DMS153 treated with DMSO at 0.1 percent for 48 hours (cell line): ENCODE data around the gene C1GALT1.
"Not testable (repeated sequence)": the region's sequence is repeated elsewhere in the genome, so short reads cannot be mapped to it uniquely, and the experiment has no call there.

ENCODE experiments used
- DNase-seq: peaks from one replicate; lab custom pipeline; 2025; ENCODE audit not compliant: unreplicated experiment; lab: John Stamatoyannopoulos, UW

The C1GALT1 gene

DNA sequence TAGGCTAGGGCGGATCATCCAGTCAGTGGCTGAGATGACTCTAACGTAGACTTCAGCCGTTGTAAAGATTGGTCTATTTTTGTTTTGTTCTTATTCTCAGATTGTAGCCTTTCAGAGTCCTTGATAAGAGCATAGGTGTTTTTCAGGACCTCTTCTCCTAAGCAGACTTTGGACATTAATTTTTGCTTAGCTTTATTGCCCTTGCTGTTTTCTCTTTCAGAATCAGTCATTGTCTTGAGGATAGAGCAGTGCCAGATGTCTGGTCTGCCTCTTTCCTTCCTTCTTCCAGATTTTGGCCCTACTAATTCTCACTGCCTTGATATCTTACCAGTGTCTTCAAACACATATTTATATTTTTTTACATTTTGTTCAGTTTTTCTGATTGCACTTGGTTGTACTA is 49.5 kb downstream of the C1GALT1 start:
- no peak for DNase-seq

DNA sequence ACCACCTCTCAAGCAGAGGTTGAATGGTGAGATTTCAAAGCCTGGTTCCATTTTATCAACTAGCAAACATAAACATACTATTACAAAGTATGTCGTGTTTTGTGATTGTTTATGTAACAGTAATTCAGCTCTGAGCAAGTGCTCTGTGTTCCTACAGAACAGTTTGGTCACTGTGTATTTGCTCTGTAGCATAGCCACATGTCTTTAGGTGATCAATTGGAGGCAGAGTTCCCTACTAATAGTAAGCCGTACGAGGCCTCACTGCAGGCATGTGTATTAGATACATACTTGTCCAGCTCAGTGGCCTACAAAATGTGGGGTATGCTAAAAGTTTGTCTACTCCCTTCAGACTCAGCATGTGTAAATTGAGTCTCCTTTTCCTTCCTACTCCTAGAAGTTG is 53.0 kb downstream of the C1GALT1 start:
- DNase-seq = no peak

DNA sequence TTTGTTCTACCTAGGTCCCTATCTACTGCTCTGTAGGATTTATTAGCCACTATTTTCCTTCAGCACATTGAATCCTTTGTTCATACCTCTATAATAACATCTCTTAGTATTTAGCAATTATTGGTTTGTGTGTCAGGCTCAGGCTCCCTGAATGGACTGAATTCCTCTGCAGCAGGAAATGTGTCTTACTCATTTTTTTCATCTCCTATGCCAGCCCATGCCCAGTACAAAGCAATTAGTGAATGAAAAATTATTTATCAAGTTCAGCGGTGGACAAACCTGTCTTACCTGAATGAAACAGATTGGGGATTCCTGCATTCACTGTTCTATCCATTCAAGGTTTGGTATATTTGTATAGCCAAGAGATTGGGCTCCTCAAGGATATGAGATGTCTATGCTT is 53.7 kb downstream of the C1GALT1 start:
- DNase-seq = no peak

DNA sequence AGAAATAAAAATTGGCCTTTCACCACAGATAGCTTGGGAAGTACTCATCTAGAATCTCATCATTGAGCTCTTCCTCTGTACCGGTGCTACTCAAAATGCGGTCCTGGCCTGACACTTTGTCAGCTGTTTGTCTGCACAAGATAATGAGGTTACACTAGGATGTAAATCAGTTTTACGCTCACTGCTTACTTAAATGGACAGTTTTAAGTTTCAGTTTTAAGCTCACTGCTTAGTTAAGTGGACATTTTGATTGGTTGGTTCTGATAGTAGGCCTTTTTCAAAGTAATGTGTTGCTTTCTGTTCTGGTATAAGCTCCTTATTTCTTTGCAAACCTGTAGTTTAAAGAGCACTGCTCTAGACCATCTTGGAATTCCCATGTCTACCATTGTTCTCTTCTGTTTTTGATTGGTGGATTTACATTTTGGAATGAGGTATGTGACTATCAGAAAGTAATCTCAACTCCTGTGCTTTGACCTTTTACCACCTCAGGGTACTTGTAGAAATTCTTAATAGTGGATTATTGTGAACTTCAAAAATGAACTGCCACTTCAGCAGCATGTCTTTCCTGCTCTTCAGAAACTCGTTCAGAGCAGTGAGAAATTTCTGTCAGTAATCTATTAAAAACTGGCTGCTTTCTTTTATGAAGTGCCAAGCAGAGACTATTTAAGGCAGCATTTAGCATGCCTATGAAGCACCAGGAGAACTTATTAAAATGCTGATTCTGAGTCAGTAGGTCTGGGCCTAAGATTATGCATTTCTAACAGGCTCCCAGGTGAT is 55.0 kb downstream of the C1GALT1 start:
- DNase-seq = no peak

DNA sequence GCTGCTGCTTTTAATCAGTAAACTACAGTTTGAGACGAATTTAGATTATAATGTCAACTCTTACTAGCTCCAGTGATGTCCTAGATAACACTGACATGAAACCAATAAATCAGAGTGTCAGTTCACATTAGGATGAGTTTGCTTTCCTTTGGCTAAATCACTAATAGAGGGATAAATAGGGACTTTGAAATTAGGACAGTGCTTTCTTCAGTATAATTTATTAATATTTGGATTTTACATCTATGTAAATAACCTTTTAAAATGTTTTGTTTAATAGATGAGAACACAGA is 55.6 kb downstream of the C1GALT1 start:
- DNase-seq = no peak

DNA sequence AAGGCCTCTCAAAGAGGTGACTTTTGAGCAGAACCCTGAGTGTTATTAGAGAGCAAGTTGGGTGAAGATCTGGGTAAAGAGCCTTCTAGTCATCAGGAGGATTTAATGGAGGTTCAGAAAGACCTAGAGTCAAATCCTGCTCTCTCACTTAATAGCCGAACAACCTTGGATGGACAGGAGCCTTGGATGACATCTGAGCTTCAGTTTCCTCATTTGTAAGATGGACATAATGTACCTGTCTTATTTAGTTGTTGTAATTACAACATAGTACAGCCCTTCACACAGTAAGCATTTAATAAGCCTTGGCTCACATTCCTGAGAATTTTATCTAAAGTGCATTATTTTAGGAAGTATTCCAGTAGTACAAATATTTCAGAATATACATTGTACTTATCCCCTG is 57.0 kb downstream of the C1GALT1 start:
- no peak for DNase-seq

DNA sequence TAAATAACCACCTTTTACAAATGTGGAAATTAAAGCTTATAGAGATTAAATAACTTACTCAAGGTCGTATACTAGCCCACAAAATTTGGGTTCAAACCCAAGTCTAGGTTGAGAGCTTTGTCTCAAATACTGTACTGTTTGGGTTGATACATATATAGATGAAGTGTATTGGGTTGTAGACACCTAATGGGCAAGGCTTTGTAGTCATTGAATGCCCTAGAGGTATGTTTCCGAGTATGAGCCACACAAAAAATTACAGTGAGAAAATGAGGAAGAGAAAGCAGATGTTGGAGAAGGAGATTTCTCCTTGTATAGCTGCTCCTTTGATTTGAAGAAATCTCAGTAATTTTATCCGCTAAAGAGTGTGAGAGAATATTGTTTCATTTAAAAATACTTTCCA is 60.6 kb downstream of the C1GALT1 start:
- DNase-seq = no peak

DNA sequence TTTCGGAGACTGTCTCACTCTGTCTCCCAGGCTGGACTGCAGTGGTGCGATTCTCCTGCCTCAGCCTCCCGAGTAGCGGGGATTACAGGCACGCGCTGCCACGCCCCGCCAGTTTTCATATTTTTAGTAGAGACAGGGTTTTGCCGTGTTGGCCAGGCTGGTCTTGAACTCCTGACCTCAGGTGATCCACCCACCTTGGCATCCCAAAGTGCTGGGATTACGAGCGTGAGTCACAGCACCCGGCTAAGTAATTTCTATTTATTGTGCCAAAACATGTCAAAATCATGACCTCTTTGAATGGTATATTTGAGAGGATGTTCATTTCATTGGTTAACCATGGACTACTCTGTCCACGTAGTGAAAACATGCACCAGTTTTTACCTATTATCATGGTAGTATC is 62.9 kb downstream of the C1GALT1 start:
- DNase-seq = not testable (repeated sequence)

DNA sequence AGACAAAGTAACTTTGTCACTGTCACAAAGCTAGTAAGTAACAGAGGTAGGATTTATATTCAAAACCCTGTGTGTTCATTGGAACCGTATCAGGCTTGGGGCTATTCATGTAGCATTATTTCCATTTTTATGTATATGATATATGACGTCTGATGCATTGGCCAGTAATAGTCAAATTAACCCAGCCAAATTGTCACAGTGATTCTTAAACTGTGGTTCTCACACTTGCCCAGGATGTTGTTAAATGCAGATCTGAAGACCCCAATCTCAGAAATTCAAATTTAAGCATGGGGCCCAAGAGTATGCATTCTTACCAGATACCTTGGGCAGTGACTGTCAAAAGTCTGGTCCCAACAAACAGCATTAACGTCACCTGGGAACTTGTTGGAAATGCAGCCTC is 63.9 kb downstream of the C1GALT1 start:
- DNase-seq = no peak

DNA sequence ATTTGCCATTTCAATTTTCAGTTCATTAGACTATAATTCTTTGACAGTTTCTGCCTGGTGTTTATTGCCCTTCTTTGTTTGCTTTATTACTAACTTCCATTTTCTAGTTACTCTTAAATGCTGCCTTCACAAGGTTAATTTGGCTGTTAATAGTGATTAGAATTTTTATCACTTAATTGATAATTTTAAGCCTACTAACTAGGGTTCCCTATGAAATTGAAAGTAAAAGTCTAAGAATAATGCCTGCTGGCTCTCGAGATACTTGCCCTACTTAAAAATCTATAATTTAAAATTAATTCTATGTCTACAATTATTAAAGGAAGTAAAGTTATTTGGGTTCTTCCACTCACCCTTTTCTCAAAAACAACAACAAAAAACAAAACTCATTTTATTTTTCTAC is 65.3 kb downstream of the C1GALT1 start:
- DNase-seq = no peak

DNA sequence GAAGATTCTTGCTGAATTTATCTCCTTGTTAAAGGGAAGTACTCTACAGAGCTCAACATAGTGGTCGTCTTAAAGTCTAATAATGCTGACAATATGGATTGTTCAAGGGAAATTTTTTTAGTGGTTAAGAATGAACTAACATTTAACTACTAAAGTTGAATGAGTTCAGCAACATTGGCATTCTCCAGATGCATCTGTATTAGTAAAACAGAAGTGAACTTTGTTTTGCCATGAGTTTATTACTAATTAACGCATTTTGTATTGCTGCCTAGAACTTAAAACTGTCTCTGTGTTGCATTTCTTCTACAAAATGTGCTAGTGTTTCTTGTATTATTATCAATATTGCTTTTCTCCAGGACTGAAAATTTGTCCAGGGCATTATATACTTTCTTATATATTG is 67.5 kb downstream of the C1GALT1 start:
- DNase-seq = no peak

DNA sequence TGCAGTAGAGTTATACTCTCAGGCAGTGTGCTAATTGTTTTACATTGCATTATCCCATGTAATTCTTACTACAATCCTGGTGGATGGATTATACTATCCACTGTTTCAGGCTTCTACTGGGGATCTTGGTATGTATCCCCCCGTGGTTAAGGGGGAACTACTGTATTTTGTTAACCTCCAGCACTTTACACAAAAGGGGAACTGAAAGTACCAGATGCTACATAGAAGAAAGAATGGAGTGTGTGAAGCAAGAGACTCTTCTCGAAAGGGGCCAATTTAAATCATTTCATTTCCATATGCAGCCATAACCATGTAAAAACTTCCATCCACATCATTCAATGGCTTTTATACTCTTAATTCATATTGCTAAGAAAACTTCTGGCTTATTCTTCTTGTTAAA is 69.4 kb downstream of the C1GALT1 start:
- DNase-seq = no peak

DNA sequence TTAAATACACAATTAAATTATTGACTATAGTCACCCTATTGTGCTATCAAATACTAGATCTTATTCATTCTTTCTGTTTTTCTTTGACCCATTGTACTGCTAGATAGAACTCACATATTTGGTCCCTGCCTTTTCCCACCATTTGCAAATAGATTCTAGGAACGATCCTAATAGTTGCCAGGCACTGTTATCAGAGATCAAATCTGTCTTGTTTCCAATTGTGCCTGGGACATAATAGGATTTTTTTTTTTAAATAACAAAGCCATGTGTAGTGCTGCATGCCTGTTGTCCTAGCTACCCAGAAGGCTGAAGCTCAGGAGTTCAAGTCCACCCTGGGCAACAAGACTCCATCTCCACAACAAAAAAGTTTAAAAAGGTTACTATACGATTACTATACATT is 72.0 kb downstream of the C1GALT1 start:
- no peak for DNase-seq

DNA sequence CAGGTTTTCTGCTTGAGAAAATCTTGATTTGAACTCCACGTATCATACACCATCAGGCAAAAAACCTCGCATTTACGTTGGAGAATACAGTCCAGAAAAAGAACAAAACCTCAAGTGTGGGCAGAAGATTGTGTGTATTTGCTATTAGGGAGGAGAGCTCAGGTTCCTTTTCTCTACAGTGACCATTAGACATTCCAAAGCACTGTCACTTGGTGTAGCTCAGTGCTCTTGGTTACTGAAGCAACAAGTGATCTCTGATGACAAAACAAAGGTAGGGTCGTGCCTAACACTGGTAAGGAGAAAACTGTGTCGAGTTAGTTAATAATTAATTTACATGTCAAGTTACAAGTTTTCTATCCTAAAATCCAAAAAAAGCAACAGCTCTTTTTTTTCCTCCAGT is 72.6 kb downstream of the C1GALT1 start:
- DNase-seq = no peak

DNA sequence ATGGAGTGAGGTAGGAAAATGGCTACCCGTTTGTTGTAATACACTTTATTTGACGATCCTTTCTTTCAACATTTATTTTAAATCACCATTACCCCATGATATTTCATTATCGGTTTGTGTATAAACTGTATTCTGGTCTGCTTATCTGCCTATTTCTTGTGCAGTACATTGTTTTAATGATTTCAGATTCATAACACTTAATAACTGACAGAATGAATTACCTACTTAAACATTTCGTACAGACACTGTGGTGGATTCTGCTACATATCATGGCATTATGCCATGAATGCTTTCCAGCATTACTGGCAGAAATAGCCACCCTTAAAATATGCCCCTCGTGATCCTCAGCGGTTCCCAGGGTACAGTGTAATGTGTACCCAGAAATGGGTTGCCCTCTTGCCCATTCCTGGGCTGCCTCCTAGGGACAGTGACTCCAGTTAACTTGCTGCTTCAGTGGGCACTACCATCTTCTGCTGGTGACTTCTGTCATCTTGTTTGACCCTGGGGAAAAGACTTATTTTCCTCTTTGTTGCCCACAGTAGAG is 74.5 kb downstream of the C1GALT1 start:
- DNase-seq = no peak

DNA sequence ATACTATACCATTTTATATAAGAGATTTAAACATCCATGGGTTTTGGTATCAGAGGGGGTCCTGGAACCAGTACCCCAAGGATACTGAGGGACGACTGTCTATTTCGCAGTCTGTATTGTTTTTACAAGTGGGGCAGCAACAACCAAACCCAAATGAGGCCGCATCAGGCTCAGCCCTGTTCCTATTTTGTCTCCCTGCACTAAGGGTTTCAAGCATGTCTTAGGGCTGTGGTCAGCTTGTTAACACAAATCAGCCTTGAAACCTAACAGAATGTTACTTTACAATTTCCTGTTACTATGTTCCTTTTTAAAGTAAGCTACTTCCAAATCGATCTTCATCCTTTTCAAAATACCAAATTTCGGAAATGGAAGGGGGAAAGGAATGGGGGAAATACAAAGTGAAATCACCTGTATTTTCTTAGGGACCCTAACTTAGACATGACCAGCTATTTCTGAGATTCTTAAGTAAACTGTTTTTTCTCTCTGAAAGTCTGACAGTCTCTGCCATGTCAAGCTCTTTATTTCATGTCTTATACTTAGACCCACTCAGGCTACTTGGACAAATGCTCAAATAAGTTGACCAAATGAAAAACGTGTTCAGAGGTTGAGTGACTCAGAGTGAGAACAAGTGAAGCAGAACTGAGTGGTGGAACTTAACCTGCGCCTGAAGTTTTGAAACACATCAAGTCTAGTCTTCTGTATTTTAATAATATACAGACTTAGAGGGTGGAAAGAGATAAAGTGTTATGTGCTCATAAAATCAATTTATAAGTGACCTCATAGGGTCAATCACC is 75.8 kb downstream of the C1GALT1 start:
- no peak for DNase-seq

DNA sequence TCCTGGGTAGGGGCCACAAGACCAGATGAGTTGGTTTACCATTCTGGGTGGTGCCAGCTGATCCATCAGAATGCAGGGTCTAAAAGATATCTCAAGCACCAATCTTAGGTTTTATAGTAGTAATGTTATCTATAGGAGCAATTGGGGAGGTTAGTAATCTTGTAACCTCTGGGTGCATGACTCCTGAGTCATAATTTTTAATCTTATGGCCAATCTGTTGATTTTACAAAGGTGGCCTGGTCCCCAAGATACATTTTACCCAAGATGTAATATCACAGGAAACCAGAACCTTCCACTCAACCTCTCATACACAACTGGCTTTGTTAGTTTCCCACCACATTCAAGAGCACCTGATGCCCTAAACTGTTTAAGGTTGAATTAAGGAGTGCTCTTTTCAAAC is 79.5 kb downstream of the C1GALT1 start:
- no peak for DNase-seq

DNA sequence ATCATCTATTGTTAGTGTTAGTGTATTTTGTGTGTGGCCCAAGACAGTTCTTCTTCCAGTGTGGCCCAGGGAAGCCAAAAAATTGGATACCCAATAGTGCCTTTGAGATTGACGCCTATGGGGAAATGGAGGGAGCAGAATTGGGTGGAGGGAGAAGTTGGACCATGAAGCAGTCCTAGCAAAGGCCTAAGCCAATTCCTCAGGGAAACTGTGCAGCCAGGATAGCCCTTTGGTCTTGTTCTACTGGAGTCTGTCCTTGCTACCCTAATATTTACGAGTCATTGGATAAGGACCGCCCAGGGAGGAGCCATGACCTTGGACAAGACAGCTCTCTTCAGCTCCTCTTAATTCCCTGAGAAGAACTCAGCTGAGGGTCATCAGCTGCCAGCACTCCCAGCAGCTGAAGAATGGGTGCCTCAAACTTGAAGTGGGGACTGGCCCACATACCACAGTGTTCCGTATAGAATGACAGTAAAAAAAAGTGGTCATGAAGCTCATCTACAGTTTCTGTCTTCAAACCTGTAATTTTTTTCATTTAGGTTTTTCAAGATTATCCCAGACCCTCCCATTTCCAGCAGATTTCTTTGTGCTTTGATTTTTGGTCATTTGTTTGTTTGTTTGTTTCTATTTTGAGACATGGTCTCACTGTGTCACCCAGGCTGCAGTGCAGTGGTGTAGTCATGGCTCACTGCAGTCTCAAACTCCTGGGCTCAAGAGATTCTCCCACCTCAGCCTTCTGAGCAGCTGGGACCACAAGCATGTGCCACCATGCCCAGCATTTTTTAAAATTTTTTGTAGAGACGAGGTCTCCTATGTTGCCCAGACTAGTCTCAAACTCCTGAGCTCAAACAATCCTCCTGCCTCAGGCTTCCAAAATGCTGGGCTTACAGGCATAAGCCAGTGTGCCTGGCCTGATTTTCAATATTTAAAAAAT is 81.2 kb downstream of the C1GALT1 start:
- no peak for DNase-seq

DNA sequence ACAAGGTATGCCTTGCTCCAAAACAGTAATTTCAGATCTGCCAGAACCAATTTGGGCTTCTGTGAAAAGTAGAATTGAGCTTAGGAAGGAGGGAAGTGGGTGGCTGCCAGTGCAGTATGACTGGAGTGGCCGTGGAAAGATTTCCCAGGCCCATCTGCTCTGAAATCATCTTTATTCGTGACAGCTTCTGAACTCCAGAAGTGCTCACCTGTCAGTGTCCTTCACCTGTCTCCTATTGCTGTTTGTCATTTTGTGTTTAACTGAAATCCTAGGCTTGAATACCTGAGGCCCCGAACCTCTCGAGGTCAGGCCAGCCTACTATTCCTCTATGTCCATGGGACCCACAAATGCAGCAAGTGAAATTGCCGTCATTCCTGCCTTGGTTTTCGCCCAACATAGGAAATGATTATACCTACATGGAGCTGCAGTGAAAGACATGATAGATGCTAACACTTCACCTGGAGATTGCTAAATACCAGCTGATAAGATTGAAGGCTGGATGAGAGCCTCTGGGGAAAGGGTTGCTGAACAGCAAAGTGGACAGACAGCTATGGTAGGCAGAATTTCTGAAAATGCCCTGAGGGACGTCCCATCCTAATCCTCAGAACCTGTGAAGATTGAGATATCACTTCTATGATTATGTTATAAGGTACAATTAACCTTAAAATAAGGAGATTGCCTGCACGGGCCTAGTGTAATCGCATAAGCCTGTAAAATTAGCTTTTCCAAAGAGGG is 82.1 kb downstream of the C1GALT1 start:
- DNase-seq = no peak
